ENCODE data around the gene CHCHD6.

DNA sequence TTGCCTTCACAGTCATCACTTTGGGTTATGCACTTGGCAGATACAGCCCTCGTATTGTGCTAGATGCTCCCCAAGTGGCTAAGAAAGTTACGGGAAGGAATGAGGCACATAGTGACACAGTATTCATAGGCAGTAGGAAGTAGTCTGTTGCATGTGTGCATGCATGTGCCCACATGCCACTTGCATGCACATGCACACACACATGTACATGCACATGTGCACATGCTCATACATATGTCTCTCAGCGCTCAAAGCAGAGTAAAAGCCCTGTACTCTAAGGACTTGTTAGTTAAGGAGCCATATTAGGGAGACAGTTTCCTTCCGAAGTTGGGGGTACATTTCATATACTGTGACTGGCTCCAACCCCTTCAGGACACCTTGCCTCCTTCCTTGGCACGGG, 128.9 kb downstream of the CHCHD6 start:
- TF ChIP-seq CTCF (conservative IDR thresholded peaks at IDR 0.05 in 1 of 2, IDR thresholded peaks at IDR 0.05 in 1 of 2; ENCODE audit: extremely low read depth in 1 of 2, insufficient read depth in 1 of 2, low read depth in 1 of 2, low read length in 2 of 2) (no peak), EZH2 (IDR thresholded peaks at IDR 0.05; ENCODE audit: borderline replicate concordance, low read length) (no peak)

Measured in mammary epithelial cell (primary cell).